Fibroblast of skin of scalp (primary cell): Measurements from ENCODE around the gene SETD7.

Experiments
- DNase-seq: peaks from one replicate; pipeline ENCODE4 v3.0.0-alpha.2; 2013

The SETD7 gene

DNA sequence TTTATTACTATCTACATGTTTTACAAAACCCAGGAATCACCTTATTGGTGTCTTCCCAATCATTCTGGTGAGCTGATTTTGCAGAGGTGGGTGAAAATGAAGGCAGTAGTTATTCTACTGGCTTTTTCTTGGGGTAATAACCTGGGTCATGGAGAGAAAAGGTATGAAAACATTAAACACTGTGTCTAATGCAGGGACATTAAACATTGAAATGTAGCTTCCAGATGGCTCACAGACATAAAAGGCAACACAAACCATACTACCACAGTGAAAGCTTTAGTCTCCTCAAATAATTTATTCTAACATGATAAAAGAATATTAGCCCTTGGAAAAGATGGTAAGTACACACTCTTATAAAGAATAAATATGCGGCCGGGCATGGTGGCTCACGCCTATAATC, 8.0 kb downstream of the SETD7 start:
- DNase-seq = no peak

- DNase-seq = no peak
These were observed 15.4 kb downstream of the SETD7 start for GRCh38 chr4:139540632-139541031.

- no peak for DNase-seq
These were observed 15.9 kb downstream of the SETD7 start for GRCh38 chr4:139540161-139540560.

GRCh38 chr4:139537292-139537691, 18.7 kb downstream of the SETD7 start:
- no peak for DNase-seq

- DNase-seq = no peak
These were observed 20.2 kb downstream of the SETD7 start for GRCh38 chr4:139535871-139536234.

- DNase-seq = no peak
These were observed 20.7 kb downstream of the SETD7 start for GRCh38 chr4:139535228-139535870.

GRCh38 chr4:139534287-139534950, 21.6 kb downstream of the SETD7 start:
- no peak for DNase-seq

- no peak for DNase-seq
These were observed 22.5 kb downstream of the SETD7 start for GRCh38 chr4:139533511-139533910.

DNA sequence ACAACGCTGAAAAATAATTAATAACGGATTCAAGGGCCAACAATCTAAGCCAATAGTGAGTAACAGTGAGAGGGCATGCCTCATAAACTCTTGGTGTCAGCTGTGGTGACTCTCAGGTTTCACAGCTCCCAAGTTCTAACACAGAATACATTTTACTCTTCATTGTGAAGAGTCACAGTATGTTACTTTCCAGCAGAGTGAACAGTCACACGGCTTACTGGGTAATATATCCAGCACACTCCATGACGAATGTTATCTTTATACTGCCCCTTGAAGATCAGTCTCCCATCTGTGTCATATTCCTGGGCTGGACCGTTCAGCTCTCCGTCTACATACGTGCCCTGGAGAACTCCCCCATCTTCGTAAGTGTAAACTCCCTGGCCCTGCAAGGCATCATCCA, 23.1 kb downstream of the SETD7 start:
- DNase-seq = no peak

- peak; percentile 37 for DNase-seq
These were observed 25.1 kb downstream of the SETD7 start for GRCh38 chr4:139530833-139531427.

DNA sequence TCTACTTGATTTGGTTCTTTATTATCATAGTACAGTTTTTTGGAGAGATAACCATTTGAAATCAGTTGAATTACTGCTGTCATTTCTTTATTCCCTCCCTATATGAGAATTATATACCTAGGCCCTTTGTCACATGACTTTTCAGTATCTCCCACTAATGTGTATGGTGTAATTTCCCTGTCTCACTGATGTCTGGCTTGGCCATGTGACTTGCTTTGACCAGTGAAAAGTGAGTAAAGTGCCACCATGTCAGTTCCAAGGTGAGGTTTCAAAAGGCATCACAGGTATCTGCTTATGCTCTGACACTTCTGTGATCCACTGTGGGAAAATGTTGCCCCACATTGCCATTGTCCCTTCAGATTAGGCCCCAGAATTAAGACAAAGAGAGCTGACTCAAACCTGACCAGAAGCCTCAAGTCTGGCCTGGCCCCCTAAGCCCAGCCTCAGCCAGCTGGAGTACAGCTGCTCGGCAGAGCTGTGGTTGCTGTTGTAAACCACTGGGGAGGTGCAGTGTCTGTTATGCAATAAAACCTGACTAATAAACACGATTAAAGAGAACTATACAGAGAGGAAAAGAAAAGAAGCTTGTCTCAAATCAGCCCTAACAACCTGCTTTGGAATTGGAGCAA, 27.5 kb downstream of the SETD7 start:
- peak; percentile 48 for DNase-seq

DNA sequence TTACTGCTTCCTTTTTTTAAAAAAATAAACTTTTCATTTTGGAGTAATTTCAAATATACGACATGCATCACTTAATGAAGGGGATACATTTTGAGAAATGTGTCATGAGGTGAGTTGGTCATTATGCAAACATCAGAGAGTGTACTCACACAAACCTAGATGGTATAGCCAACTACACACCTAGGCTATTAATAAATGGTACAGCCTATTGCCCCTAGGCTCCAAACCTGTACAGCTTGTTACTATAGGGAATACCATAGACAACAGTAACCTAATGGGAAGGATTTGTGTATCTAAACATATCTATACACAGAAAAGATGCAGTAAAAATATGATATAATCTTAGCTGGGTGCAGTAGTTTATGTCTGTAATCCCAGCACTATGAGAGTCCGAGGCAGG, 29.1 kb downstream of the SETD7 start:
- DNase-seq = no peak

DNA sequence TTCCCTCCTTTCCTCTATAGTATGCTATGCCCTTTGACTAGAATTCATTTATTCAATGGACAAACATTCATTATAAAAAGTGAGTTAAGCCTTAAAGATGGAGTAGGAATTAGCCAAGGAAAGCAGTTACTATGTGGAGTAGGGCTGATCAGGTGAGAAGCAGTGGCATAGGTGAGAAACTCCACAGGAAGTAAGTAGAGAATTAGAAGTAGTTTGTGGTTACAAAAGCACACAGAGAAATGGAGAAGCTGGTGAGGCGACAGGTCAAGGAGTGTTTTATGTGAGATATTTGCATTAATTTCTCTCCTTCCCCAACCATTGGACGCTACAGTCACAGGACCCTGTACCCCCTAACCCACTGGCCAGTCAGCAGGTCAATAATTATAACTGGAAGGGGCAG, 30.6 kb downstream of the SETD7 start:
- no peak for DNase-seq

GRCh38 chr4:139524062-139524631, 31.9 kb downstream of the SETD7 start:
- DNase-seq = no peak

- no peak for DNase-seq
These were observed 32.9 kb downstream of the SETD7 start for GRCh38 chr4:139523076-139523475.

GRCh38 chr4:139522457-139522856, 33.6 kb downstream of the SETD7 start:
- no peak for DNase-seq

GRCh38 chr4:139521754-139522401, 34.1 kb downstream of the SETD7 start:
- no peak for DNase-seq

- DNase-seq = no peak
These were observed 40.5 kb downstream of the SETD7 start for GRCh38 chr4:139515531-139515958.

- DNase-seq = no peak
These were observed 41.5 kb downstream of the SETD7 start for GRCh38 chr4:139514382-139515059.

DNA sequence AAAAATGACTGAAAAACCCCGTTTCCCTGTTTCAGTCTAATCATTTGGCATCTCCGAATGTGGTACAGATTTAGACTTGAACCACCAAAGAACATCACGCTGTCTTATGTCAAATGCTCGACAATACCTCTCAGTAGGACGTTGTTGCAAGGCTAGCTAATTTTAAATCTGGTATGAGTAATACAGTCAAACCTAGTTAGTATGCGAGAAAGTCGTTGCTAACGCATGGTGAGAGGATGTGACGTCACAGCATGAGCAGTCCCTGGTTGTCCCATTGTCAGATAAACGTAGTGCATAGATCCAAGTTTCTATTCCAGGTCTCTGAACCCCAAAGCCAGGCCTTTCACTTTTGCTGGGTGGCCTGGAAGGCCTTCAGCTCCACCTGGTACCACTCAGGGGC, 44.7 kb downstream of the SETD7 start:
- DNase-seq = peak; percentile 21

GRCh38 chr4:139509727-139510410, 46.1 kb downstream of the SETD7 start:
- no peak for DNase-seq
